ENCODE results near the gene AP1S2.

The AP1S2 gene

DNA sequence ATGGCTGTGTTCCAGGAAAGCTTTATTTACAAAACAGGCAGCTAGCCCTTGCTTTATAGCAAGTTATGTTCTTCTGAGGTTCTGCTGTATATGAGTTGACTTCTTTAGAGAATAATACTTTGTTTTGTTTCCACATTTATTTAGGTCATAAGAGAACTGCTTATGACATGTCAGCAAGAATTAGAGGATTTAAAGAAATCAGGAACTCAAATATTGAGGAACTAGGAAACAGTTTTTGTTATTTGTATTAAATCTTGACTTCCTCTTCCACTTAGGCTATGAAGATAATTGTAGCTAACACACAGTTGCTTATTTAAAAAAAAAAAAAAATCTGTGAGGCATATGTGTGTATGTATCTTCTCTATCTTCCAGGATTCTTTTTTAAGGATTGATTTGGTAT is 50.0 kb downstream of the AP1S2 start:
- DNase-seq, result no peak

DNA sequence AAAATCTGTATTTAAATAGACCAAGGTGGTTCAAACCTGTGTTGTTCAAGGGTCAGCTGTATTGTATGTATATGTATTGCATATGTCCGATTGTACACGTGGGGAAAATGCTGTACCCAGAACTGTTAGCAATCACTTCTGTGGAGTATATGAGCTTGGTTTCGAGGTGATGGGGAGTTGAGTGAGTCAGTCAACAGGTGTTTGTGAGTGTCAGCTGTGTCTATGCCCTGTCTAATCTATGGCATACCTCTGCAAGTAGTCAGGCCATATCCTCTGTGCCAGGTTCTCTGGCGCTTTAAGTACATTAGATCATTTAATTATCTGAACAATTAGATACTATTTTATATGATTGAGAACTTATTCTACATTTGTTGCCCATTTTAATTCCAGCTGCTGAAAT is 56.9 kb downstream of the AP1S2 start:
- no peak for DNase-seq

DNA sequence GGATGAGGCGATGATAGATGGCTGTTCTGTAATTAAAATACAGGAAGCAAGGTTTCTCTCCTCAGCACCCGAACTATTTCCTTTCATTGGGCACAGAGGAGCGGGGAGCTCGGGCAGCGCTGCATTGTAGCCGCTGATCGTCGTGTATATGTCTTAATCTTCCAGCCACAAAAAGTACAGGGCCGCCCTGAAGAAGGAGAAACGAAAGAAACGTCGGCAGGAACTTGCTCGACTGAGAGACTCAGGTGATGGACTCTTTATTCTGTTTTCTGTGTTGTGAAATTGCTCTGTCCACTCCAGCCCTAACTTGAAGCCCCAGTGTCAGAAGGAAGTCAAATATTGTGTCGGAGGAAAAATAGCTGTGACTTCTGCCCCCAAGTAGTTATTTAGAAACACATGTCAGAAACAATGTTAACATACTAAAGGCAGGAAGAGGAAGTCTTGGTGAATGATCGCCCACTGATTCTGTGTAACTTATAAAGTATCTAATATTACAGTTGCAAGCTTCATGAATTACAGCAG is 63.8 kb downstream of the AP1S2 start:
- DNase-seq, result no peak

DNA sequence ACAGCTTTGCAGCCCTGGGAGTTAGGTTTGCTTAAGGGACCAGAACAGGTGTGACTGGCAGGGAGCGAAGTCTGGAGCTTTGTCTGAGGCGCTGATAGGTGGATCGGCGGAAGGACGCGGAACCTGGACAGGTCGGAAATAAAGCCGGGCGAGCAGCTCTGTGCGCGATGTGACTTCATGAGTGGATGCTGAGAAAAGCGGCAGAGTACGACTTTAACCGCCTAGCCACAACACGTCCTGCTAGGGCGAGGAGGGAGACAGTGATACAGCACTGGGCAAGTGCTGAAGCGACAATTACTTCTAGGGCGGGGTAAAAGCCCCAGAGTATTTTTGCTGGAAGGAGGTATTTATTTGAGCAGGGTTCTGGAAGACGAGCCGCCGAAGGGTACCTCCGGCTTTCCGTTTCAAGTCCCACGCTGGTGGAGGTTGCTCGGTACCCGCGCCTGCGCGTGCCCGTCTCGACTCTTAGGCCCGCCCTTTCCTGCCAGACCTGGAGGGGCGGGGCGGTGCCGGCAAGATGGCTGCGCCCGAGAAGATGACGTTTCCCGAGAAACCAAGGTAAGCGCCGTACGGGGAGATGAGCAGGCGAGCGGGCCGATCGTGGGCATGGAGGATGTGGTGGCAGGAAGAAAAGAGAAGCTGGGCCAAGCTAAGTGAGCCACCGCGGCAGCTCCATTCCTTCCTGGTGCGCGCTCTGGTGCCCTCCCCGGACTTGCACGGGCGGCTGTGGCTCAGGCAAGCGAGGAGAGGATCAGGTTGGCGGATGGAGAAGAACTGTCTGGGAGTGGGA is 64.4 kb downstream of the AP1S2 start, which contains the start of gene ZRSR2:
ZRSR2 (plus strand) TSS at position 506 of the 790 bp plus-strand sequence; CDS start at position 518, 12 bp downstream.
- peak; percentile 90 for DNase-seq

DNA sequence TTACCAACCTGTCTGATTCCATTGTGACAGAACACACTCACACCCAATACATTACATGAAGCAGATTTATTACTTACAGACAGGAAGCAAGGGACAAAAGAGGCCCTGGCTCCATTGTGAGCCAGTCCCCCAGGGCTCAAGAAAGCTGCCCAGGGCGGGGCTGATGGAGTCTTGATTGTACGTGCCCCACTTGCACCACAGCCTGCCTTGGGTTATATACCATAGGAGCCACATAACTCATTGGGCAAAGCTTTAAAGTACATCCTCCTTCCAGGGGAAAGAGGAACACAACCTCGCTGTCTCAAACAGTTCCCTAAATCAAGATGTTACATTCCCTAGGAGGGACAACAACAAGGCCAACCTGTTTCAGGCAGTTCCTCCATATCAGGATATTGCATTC is 67.7 kb downstream of the AP1S2 start:
- no peak for DNase-seq

DNA sequence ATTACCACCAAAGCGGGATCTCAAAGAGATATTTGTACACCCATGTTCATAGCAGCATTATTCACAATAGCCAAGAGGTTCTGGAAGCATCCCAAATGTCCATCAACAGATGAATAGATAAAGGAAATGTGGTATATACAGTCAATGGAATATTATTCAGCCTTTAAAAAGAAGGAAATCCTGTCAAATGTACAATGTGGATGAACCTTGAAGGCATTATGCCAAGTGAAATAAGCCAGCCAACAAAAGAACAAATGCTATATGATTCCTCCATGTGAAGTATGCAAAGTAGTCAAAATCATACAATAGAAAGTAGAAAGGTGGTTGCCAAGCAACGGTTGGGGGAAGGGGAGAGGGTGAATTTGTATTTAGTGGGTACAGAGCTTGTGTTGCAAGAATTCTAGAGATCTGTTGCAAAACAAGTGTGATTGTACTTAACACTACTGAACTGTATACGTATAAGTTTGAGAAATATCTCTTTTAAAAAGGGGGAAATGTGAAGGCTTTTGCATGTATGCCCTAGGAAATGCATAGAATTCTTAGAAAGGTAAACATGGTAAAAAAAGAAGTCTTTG is 69.3 kb downstream of the AP1S2 start:
- no peak for DNase-seq

DNA sequence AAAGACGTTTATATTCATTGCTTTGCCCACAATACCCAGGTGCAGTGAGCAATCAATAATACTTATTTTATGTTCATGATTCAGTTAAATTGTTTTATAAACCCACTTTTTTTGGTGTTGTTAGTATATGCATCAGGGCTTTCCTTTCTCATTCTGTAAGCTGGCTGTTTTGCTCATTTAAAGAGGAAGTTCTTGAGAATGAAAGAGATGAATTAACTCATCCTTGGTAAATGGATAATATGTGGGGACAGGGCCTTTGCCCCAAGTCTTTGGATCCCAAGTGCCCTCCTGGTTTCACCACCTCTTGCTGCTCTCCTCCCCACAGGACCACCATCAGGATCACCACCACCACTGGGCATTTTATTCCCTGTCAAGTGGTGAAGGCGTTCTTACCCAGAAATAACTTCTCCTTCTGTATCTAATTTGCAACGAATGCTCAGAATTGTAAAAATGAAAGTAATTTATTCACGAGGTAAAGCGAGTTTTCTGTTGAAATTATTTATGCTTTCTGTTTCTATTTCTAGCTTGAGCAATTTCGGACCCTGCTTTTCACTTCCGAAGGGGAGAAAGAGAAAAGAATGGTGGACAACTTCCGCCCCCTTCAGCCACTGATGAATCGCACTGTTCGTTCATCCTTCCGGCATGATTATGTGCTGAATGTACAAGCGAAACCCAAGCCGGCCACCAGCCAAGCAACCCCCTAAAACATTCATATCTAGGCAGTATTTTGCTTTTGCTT is 72.5 kb downstream of the AP1S2 start:
- no peak for DNase-seq

Measured in activated gamma-delta T cell treated with Interleukin-2 at 50 U/mL for 16 hours (primary cell).